Left lung (tissue), 10 donors: Measurements from ENCODE around the gene TM7SF3. TPM values are rescaled to one million over a fixed set of nuclear protein-coding genes. Genes with fewer than 3 reads are reported as not detected.
"Not testable (repeated sequence)": the region's sequence is repeated elsewhere in the genome, so short reads cannot be mapped to it uniquely, and the experiment has no call there.

Experiments used
- ATAC-seq: fragments of 200-7000 bp; cut with Tn5 transposase; one replicate; pipeline ENCODE4 v1.9.1; 2020; ENCODE audit warnings: moderate library complexity
- DNase-seq, 4 donors: peaks; one replicate each; pipeline ENCODE4 v3.0.0-alpha.2; 2013 to 2020
- H3K27ac ChIP-seq, 2 donors: fragments of 200-600 bp; sonication (generic) in 1 of 2; one replicate each; pipeline versions ENCODE4 v1.5.0 to v1.8.0; 2020 to 2021
- H3K27me3 ChIP-seq, 2 donors: fragments of 200-600 bp; sonication (generic) in 1 of 2; one replicate each; pipeline versions ENCODE4 v1.5.0 to v1.8.0; 2020 to 2021
- H3K36me3 ChIP-seq, 2 donors: fragments of 200-600 bp; sonication (generic) in 1 of 2; one replicate each; pipeline versions ENCODE4 v1.5.0 to v1.8.0; 2020 to 2021
- H3K4me1 ChIP-seq, 2 donors: fragments of 200-600 bp; one replicate each; pipeline ENCODE4 v1.8.0; 2021
- H3K4me3 ChIP-seq, 2 donors: fragments of 200-600 bp; sonication (generic) in 1 of 2; one replicate each; pipeline versions ENCODE4 v1.5.0 to v1.8.0; 2020 to 2021; ENCODE audit warnings: mild to moderate bottlenecking in 1 of 2
- H3K9me3 ChIP-seq, 2 donors: fragments of 200-600 bp; sonication (generic) in 1 of 2; one replicate each; pipeline versions ENCODE4 v1.5.0 to v1.8.0; 2020 to 2021
- CTCF ChIP-seq, 2 donors: fragments of 200-600 bp; sonication (generic) in 1 of 2; IDR thresholded peaks; one replicate each; pipeline versions ENCODE4 v1.5.0 to v1.8.0; 2021; ENCODE audit warnings: antibody characterized with exemption in 2 of 2
- intact Hi-C, 2 donors: fragments of 100-400 bp; cut with DNase I; formaldehyde crosslinking; loops; one replicate each; pipeline versions ENCODE4 v1.11.2 to v1.14.2; 2022
- polyA plus RNA-seq, 6 donors: library from polyadenylated mRNA; unstranded; fragments of 120-200 nt; gene quantifications; one replicate each; pipeline ENCODE4 v1.2.1, GENCODE V29; 2013; ENCODE audit not compliant: insufficient read length in 6 of 6
- total RNA-seq, 2 donors: library from RNA; stranded (reverse); fragmentation: NEBNext Ultra II Directional; extraction: Animal tissue kit (Norgen Biotek cat#: 25700); gene quantifications; one replicate each; pipeline ENCODE4 v1.2.1, GENCODE V29; 2021
- donor health status: DM: no; HTN: yes; CAD: no.
- donor health status: DM: no; HTN: no; CAD: no.

Gene TM7SF3
- total and polyA plus RNA-seq, 8 donors: 47.8 to 130 (median 59.0) TPM

DNA sequence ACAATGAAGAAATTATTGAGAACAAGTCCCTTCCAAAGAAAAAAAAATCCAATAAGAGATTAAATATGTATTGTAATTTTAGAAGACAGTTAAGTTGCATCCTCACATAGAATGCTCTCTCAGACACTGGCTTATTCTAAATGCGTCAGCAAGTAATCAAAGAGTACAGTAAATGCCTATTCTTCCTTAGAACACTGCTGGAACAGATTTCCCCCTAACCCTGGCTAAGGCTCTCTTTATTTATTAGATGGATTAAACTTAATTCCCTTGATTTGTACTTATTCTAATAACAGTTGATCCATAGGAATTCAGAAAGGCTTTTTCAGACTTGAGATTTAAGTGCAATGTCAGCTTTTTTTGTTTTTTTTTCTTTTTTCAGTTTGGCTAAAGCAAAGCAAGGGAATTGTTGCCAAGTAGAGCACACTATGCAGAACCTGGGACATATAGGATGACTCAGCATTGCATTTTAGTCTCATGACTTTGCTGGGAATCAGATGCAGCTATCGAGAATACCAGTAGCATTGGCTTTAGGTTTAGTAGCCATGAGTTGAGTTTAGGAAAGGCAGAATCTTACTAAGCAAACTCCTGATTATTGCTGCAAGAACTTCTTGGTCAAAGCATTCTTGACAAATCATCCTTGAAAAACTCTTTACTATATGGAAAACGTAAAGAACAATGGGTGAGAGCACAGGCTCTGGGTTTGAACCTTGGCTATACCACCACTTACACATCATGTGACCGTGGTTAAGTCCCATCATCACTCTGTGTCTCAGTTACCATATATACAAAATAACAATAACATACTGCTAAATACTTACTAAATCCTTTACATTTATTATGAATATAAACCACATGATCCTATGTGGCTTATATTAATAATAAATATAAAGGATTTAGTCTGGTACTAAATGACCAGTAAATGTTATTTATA lies 34.9 kb upstream of the TM7SF3 start:
- H3K4me1 ChIP-seq: no peaks in the 10 kb centered on the region
- no peak for TF ChIP-seq CTCF (IDR thresholded peaks at IDR 0.05)
- H3K27ac ChIP-seq: no peak overlapping the region
- peaks cover 0 to 2% of the 10 kb centered on the region in 2 donors for H3K9me3 ChIP-seq
- ATAC-seq (no peak), DNase-seq (peak in 1 of 4 donors; percentile 11)
- H3K36me3 ChIP-seq: no peaks in the 10 kb centered on the region
- intact Hi-C loops: no loop called here
- H3K4me3 ChIP-seq: no peak overlapping the region
- H3K27me3 ChIP-seq: no peaks in the 10 kb centered on the region

DNA sequence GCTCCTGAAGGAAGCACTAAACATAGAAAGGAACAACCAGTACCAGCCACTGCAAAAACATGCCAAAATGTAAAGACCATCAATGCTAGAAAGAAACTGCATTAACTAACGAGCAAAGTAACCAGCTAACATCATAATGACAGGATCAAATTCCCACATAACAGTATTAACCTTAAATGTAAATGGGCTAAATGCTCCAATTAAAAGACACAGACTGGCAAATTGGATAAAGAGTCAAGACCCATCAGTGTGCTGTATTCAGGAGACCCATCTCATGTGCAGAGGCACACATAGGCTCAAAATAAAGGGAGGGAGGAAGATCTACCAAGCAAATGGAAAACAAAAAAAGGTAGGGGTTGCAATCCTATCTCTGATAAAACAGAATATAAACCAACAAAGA lies 27.8 kb upstream of the TM7SF3 start:
- intact Hi-C loops, ATAC-seq, H3K27ac ChIP-seq, H3K4me1 ChIP-seq, DNase-seq, H3K27me3 ChIP-seq, H3K4me3 ChIP-seq, H3K9me3 ChIP-seq: not testable (repeated sequence)
- H3K36me3 ChIP-seq: peaks cover 0 to 16% of the 10 kb centered on the region in 2 donors

DNA sequence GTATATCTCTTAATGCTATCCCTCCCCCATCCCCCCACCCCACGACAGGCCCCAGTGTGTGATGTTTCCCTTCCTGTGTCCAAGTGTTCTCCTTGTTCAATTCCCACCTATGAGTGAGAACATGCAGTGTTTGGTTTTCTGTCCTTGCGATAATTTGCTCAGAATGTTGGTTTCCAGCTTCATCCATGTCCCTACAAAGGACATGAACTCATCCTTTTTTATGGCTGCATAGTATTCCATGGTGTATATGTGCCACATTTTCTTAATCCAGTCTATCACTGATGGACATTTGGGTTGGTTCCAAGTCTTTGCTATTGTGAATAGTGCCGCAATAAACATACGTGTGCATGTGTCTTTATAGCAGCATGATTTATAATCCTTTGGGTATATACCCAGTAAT lies 26.5 kb upstream of the TM7SF3 start:
- H3K4me3 ChIP-seq, ATAC-seq, H3K9me3 ChIP-seq, DNase-seq, H3K27me3 ChIP-seq, H3K4me1 ChIP-seq, H3K27ac ChIP-seq, intact Hi-C loops: not testable (repeated sequence)
- peaks cover 0 to 20% of the 10 kb centered on the region in 2 donors for H3K36me3 ChIP-seq

DNA sequence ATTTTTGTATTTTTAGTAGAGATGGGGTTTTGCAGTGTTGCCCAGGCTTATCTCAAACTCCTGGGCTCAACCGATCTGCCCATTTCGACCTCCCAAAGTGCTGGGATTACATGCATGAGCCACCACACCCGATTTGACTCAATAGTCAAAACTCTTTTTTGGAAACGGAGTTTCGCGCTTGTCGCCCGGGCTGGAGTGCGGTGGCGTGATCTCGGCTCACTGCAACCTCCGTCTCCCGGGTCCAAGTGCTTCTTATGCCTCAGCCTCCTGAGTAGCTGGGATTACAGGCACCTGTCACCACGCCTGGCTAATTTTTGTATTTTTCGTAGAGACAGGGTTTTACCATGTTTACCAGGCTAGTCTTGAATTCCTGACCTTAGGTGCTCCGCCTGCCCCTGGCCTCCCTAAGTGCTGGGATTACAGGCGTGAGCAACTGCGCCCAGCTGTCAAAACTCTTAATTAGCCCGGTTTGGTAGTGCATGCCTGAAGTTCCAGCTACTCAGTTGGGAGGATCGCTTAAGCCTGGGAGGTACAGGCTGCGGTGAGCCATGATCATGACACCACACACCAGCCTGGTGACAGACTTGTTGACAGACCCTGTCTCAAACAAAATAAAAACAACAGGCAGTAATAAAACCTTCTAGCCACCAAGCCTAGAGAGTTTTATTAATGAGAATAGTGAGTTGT lies 20.6 kb upstream of the TM7SF3 start:
- no peaks in the 10 kb centered on the region for H3K27me3 ChIP-seq
- no peak for ATAC-seq
- H3K27ac ChIP-seq: no peak overlapping the region

DNA sequence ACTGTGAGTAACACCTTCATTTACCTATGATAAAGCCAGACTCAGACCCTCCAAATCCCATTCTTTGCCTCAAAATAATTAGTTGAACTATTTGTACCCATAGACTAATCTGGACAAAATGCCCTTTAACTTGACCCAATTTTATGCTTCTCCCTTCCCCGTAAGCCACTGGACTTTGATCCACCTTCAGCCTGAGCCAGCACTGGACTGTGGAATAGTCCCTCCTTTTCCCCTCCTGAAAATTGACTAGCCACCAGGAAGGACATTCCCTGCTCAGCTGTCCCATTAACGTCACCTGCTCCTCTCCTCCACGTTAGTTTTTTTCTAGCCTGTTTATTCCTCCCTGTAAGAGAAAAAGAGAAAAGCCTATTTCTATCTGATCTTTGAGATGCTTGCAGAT lies 18.5 kb upstream of the TM7SF3 start:
- Histone ChIP-seq H3K27me3 (no peaks in the 10 kb centered on the region), H3K9me3 (no peaks in the 10 kb centered on the region), H3K36me3 (peaks cover 0 to 74% of the 10 kb centered on the region in 2 donors), H3K27ac (no peak overlapping the region), H3K4me3 (no peak overlapping the region), H3K4me1 (no peaks in the 10 kb centered on the region)
- ATAC-seq (no peak), DNase-seq (no peak)
- no peak for TF ChIP-seq CTCF (IDR thresholded peaks at IDR 0.05)
- intact Hi-C loops: loop anchor here in 1 of 2 donors (10.0 kb wide), 1 partner anchor 272 kb away; no protein-coding TSS in a partner anchor

More for the DNA sequence above, 20.6 kb upstream of the TM7SF3 start:
- Histone ChIP-seq H3K4me3 (no peak overlapping the region), H3K4me1 (no peaks in the 10 kb centered on the region), H3K9me3 (no peaks in the 10 kb centered on the region), H3K36me3 (peaks cover 0 to 63% of the 10 kb centered on the region in 2 donors)
- no peak for DNase-seq
- TF ChIP-seq CTCF (IDR thresholded peaks at IDR 0.05): no peak
- intact Hi-C loops: loop anchor here in 1 of 2 donors (10.0 kb wide), 1 partner anchor 270 kb away; no protein-coding TSS in a partner anchor

DNA sequence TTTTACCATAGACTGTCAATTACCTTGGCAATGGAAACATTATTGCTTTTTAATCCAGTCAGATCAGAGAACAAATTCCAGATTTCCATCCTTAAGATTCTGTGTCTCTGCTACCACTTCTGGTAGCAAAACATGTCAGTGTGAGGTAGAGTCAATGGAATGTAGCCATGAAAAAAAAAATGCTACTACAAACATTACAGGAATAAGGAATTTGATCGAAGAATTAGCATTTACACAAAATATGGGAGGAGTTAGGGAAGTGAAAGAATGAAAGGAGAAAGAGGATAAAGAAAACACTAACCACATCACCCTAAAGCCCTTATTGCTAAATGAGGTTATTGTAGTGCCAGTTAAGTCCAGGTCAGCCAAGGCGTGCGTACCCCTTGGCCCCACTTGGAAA lies 17.3 kb upstream of the TM7SF3 start:
- intact Hi-C loops: loop anchor here in 1 of 2 donors (10.0 kb wide), 1 partner anchor 273 kb away; no protein-coding TSS in a partner anchor
- Histone ChIP-seq H3K9me3 (no peaks in the 10 kb centered on the region), H3K4me3 (no peak overlapping the region), H3K27me3 (no peaks in the 10 kb centered on the region), H3K27ac (no peak overlapping the region), H3K4me1 (no peaks in the 10 kb centered on the region), H3K36me3 (peaks cover 0 to 85% of the 10 kb centered on the region in 2 donors)
- no peak for TF ChIP-seq CTCF (IDR thresholded peaks at IDR 0.05)
- ATAC-seq (no peak), DNase-seq (no peak)
